GM18907 (cell line): ENCODE measurements around the gene LSP1.

Source experiments
- ATAC-seq: cut with Tn5 transposase; IDR thresholded peaks from one replicate; pipeline ENCODE4 v1.9.1; 2021; ENCODE audit warnings: mild to moderate bottlenecking, moderate library complexity; ENCODE audit not compliant: unreplicated experiment

The LSP1 gene

DNA sequence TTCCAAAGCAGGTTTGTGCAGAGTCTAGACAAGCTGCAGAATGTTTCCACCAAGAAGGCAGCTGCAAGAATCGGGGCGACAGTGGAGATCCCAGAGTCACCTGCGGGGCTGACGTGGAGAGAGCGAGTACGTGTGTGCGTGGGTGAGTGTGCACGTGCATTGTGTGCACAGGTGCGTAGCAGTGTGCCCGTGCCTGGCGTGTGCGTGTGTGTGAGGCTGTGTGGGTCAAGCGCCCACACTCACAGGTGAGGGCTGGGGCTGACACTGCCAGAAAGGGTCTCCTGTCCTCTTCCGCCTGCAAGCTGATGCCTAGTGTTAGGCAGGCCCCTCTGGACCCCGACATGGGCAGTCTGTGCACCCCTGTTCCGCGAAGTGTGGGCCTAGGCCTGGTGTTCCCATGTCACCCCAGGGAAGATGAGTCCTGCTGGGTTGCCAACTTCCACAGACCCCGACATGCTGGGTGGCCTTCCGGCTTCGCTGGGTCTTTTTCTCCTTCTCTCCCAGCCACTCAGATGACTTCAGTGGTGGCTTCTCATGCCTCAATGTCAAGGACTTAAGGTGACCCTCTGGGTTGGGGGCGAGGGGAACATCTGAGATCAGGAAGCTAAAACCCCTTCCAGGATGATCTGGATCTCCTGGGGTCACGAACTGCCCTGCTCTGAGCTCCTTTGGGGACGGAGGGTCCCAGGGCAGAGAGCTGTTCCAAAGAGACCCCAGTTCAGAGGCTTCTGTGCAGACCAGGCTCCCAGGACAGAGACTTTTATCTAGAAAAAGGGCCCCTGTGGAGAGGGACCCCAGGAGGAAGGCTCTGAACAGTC, 28.5 kb upstream of the LSP1 start:
- no peak for ATAC-seq

DNA sequence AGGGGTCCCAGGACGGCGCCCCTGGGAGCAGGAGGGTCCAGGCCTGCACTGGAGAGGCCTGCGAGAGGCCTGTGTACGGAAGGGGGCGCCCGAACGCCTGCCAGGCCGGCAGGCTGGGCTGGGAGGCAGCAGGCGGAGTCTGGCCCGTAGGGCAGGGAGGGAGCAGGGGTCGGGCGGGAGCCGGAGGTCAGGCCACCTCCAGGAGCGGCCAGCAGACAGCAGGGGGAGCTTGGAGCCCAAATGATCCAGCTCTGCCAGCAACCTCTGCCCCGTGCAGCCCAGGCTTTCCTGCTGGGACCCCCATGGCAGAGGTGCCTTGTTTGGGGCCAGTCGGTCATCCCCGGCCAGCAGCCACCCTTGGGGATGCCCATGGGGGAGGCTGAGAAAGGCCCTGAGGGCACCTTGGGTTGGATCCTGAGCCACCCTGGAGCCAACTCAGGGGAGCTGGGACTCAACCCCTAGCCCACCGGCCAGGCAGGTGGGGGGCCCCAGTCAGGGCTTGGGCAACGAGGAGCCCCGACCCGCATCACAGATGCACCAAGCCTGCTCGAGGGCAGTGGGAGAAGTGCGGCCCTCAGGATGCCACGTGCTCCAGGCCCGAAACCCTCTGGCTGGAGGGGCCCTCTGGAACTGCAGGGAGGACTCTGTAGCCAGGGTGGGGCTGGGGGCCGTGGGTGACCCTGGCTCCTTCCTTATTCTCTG, 27.7 kb upstream of the LSP1 start:
- ATAC-seq, result no peak

DNA sequence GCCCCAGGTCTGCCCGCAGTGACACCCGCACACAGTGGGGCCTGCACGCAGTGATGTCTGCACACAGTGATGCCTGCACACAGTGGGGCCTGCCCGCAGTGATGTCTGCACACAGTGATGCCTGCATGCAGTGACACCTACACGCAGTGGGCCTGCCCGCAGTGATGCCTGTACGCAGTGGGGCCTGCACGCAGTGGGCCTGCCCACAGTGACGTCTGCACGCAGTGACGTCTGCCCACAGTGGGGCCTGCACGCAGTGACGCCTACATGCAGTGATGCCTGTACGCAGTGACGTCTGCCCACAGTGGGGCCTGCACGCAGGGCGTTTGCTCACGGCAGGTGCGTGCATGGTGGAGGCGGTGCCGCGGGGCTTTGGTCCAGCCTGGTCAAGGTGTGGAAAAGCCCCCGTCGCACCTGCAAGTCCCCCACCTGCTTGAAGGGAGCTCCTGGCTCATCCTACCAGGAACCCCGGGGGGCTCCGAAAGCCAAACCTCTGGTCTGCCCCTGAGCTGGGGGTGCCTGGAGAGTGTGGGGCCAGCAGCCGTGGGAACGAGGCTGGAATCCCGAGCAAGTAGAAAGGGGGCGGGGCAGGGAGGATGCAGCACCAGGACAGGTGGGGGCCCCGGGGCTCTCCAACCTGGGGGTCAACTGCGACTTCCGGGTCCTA, 27.0 kb upstream of the LSP1 start:
- ATAC-seq, result no peak

DNA sequence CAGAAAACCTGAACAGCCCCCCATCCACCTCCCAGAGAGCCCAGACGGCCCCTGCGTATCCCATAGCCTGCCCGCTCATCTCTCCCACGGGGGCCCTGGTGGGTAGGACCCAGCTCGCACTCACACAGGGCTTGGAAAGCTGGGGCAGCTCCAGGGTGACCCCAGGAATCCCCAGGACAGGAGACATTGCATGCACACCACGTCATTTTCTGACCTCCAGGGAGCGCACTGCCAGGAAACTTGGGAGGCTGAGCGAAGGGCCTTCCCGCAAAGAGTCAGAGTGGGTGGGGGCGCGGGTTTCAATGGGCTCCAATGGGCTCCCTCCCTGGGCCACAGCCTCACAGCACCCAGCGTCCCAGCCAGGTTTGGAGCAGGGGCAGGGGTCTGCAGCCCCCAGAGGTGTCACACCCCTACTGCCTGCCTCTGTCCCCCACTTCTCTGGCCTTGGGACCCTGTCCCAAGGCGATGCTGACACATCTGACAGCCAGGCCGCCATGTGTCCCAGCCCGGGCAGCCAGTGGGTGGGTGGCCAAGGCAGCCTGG, 26.3 kb upstream of the LSP1 start:
- ATAC-seq, result no peak

DNA sequence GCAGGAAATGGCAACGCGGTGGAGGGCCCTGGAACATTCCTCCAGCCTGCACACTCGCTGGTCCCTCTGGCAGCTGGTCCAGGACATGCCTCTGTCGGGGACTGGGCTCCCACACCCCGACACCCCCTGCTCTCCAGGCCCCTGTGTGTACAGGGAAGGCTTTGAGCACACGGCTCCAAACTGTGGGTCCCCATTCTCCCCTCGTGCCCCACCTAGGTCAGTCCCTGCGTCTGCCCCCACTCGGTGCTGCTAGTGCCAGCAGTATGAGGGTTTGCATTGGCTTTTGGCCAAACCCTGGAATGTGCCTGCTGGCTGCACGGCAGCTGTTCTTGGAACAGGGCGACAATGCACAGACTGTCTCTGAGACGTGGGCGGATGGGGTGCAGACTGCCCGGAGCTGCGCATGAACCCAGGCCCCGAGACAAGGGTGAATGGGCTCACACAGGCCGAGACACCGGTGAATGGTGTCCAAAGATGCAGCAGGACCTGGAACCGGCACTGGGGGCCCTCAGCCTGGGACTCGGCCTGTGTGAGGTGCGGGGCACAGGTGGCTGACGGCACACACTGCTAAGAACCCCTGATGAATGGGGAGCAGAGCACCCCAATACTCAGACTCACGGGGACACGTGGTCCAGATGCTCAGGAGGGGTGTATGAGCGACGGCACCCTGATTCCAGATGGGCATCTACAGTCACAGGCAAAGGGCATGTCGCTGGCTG, 25.6 kb upstream of the LSP1 start:
- ATAC-seq, result no peak

DNA sequence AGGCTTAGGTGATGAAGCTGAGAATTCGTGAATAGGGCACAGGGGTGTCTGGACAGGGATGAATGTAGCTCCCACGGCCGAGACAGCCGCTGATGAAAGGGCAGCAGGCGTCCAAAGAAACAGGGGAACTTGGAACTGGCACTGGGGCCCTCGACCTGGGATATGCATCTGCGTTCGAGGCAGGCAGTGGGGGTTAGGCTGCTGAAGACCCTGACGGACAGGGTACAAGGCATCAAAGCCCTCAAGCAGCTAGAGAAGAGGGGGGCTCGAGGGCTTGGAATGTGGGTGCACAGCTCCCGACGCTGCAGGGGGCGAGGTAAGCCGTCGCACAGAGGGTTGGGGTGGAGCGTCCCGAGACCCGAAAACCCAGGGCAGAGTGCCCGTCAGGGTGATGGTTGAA, 25.0 kb upstream of the LSP1 start:
- ATAC-seq, result no peak

DNA sequence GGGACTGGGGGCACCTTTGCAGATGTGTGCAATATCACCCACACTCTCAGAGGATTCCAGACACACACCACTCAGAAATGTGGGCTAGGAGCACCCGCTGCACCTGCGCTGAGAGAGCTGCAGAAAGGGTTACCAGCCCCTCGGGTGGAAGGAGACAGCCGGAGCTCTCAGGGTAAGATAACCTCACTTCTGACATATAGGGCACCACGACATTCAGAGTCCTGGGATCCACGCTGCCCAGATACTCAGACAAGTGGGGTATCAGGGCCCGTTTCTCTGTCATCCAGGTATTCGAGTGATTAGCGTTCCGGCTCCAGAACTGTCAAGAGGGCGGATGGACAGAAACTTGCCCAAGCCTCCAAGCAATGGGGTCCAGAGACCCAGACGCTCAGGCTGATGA, 24.3 kb upstream of the LSP1 start:
- no peak for ATAC-seq

DNA sequence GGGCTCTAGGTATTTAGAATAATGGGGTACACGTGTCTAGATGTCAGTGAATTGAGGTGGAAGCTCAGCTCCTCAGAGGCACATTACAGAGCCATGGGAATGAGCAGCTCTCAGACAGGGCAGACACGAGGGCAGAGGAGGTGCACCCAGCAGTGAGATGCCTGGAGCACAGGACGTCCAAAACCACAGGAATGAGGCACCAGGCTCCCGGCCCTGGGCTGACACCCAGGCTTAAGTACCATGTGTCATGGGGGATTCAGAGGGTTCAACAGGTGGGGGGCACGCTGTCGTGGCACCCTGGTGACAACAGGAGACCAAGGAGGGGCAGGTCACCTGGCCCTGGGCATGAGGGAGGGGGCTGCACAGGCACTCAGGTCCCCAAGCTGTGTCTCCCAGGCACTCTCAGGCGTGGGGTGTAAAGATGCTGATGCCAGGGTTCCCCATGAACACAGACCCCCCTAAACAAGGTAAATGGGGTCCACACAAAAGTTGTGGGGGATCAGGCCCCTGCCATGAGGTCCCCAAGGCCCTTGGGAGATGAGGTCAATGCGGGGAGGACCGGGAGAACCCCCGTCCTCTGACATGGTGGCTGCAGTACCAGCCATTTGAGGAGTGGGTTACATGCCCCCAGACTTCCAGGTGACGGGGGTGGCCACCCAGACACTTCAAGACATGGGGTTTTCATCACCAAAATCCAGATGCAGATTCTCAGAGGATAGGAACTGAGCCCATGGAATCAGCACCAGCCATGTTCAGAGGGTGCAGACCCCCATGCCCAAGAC, 23.7 kb upstream of the LSP1 start:
- ATAC-seq, result no peak

DNA sequence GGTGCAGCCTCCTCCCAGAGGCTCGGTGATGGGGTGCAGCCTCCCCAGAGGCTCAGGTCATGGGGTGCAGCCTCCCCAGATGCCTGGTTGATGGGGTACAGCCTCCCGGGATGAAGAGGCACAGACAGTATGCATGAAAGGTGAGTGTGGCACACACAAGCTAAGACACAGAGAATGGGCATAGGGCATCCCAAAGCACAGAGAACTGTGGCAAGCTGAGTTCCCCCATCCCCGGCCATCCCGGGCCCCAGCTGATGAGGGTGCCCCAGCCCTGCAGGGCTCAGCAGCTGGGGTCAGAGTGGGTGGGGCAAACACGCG, 22.9 kb upstream of the LSP1 start:
- no peak for ATAC-seq

DNA sequence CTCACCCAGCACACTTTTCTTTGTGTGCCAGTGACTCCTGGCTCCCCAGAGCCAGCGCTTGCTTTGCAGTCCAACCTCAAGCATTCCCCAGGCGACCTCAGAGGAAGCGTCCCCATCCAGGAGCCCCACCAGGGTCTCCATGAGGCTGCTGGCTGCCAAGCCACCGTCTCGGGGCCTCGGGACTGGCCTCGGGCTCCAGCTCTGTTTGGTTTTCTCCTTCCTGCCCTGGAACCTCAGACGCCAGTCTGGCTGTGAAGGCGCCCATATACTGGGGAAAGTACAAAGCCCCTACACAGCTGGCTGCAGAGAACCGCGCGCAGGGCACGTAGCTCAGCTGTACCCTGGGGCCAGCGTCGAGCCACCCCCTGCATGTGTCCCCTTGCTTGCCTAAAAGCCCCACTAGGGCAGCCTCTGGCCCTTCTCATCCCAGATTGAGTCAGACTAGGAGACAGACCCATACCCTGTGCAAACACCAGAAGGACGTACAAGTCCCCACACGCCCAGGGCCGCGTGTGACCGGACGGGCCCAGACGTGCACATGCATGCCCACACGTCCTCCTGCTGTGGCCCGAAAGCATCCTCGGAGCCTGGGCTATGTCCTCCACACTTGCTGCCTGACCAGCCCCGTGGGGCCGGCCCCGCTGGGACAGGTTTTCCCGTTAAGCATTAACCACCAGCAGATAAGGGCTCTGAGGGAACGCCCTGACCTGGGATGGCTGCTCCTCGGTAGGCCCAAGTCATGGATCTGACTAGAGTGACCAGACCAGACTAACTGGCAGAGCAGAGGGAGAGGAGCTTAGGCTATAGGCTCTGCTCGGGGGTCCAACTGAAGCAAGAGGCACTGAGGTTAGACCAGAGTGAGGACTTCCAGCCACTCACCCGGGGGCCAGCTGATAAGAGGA, 22.3 kb upstream of the LSP1 start:
- ATAC-seq, result no peak

DNA sequence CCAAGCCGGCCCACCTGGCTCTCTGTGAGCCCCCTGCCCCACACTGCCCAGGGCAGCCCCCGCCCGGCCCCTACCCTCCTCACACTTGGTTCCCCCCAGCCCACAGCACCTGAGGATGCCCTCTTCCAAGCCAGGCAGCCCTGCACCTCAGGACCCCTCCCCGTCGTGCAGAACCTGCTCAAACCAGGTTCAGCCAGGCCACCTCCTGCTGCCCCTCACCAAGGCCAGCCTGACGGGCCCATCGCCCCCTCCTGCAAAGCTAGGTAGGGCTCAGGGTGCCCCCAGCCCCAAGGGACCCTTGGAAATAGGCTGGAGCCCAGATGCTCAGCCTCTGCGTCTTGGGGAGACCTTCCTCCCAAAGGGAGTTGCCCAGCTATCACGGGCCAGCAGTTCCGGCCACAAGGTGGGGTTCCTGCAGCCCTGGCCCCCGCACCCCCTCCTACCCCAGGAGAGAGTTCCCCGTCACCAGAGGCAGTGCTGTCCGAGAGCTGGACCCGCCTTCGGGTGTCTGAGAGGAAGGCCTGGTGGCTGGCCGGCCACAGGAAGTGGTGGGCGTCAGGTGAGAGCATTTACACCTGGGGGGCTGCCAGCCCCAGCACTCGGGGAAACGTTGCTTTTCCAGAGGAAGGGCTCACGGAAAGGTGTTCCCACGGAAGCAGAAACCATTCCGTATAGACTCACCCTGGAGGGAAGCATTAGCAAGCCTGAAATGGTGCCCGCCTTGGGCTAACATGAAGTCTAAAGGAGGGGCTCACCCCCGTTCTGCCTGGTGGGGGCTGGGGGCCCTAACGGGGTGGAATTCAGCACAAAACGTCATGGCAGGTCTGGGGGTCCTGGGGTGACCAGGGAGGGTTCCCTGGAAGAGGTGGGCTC, 21.3 kb upstream of the LSP1 start:
- no peak for ATAC-seq

DNA sequence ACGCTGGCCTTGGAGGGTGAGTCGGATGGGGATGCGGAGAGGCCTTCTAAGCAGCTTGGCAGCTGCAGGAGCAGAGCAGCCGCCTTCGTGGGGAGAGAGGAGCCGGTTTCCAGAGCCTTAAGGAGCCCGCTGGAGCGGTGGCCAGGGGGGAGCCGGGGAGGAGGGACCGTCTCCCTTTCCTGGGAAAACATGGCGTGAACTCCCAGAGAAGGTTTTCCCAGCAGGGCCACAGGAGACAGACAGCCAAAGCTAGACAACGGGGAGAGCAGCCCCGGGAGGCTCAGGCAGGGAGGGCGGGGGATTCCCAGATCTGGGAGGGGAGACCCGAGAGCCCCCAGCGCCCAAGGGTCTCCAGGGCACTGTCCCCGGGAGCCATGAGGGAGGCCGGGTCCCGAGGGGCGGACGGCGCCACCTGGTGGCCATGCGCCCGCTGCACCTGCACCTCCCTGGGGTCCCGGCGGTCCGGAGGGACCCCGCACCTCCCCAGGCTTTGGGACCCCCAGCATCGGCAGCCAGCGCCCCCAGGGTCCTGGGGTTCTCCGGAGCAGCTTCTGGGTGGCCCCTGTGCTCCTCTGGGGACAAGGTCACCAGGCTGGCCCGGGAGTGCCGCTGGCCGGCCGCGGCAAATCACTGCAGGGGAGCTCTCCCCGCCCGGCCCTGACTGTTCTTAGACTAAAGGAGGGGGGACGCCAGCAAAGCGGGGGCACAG, 20.5 kb upstream of the LSP1 start:
- ATAC-seq, result no peak

DNA sequence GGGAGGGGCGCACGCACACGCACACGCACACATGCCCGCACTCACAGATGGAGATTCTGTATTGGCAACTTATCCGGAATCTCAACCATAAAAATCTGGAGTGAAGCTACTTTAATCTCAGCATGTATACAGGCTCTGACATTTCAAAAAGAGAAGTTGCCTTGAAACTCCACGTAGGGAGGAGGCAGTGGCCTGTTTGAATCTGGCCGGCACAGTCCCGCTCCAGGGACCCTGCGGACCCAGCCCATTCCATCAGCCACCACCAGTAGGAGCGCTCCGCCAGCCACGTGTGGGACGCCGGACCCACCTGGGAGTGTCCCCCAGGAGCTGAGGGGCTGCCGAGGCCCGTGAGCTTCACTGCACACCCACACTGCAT, 20.0 kb upstream of the LSP1 start:
- no peak for ATAC-seq

DNA sequence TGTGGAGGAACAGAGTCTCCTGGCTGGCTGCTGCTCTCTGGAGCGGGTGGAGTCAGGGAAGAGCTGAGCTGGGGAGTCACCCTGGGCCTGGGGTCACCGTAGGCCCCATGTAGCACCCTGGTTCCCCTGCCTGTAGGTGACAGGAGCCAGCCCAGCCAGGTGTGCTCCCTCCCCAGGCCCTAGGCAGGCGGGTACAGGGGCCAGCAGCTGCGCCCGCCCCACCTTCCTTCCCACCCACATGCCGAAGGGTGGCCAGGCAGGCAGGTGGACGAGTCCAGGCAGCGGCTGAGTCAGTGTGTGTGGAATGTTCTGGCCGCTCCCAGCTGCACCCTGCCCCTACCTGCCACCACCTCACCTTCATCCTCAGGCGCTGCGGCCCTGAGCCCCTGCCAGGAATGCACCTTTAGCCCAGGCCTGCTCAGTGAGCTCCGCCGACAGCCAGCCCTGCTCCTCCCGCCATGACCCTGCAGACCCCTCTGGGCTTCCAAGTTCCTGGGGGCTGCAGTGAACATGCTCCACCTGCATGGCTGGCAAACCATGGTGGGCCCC, 18.7 kb upstream of the LSP1 start:
- ATAC-seq, result no peak

DNA sequence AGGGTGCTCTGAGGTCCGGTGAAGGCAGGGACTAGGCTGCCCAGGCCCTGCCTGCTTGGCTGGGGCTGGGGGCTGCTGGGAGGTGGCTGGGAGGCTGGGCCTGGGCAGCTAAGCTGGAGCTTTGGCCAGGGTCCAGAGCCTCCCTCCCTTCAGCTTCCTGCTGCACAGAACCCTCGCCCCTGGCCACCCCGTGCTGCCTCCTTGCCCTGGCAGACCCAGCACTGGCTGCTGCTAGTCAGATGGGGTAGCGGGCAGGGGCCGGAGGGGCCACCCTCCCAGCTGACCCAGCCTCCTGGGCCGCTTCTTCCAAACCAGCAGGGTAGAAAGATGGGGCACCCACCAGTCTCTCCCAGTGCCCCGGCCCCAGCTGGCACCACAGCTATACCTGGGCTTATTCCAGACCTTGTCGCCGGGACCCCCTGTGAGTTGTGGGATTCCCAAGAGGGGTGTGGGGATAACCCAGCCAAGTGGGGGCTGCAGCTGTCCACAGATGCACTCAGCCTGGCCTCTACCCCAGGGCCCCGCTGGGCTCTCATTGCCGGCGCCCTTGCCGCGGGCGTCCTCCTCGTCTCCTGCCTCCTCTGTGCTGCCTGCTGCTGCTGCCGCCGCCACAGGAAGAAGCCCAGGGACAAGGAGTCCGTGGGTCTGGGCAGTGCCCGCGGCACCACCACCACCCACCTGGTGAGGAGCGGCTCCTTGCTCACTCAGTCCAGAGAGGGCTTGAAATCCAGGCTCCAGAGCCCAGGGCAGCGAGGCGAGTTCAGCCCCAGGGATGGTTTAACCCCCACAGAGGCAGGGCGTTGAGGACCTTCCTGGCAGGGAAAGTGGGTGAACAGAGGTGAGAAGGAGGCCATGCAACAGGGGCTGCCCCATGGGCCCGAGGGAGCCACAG, 17.9 kb upstream of the LSP1 start, which contains the start of gene SYT8:
Gene SYT8, plus strand, starts transcription at position 212 of the 892 bp plus-strand sequence. Its CDS starts 116 bp downstream, at position 328.
- ATAC-seq, result no peak

DNA sequence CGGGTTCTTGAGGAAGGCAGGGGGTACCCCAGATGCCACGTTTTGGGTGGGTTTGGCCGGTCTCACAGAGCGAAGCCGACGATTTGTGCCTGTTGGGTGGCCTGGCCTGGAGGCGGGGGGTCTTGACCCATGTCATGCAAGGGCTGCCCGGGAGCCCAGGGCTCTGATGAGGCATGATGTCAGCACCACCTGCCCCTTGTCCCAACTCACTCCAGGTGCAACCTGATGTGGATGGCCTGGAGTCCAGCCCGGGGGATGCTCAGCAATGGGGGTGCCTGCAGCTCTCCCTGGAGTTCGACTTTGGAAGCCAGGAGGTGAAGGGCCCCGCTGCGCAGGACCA, 17.2 kb upstream of the LSP1 start:
- no peak for ATAC-seq
